WERI-Rb-1 (cell line): ENCODE data around the gene JSRP1.

Experiments
- DNase-seq: peaks from one replicate; pipeline ENCODE4 v3.0.0-alpha.2; 2020
- H3K27ac ChIP-seq: fragments of 250-450 bp; sonication (Bioruptor Pico); 2 replicates; pipeline ENCODE4 v1.5.1; 2020; ENCODE audit warnings: mild to moderate bottlenecking, moderate library complexity
- H3K27me3 ChIP-seq: fragments of 250-450 bp; sonication (Bioruptor Pico); 2 replicates; pipeline ENCODE4 v1.5.1; 2021; ENCODE audit warnings: mild to moderate bottlenecking, low read depth, moderate library complexity; ENCODE audit not compliant: insufficient read depth, severe bottlenecking
- H3K36me3 ChIP-seq: fragments of 250-450 bp; sonication (Bioruptor Pico); 2 replicates; pipeline ENCODE4 v1.5.1; 2020; ENCODE audit warnings: mild to moderate bottlenecking, moderate library complexity
- H3K4me3 ChIP-seq: 2 replicates; pipeline ENCODE4 v1.5.1; 2011; ENCODE audit warnings: low read depth, mild to moderate bottlenecking, control low read depth, low read length
- H3K9me3 ChIP-seq: fragments of 250-450 bp; sonication (Bioruptor Pico); 2 replicates; pipeline ENCODE4 v1.5.1; 2021; ENCODE audit warnings: mild to moderate bottlenecking, moderate library complexity; ENCODE audit not compliant: severe bottlenecking
- TF ChIP-seq, protein P1 (sequence below): IDR thresholded peaks from 2 replicates; pipeline ENCODE4 v1.5.1; 2011; ENCODE audit warnings: low read depth, mild to moderate bottlenecking, control low read depth, inconsistent platforms, low read length

Gene JSRP1

DNA sequence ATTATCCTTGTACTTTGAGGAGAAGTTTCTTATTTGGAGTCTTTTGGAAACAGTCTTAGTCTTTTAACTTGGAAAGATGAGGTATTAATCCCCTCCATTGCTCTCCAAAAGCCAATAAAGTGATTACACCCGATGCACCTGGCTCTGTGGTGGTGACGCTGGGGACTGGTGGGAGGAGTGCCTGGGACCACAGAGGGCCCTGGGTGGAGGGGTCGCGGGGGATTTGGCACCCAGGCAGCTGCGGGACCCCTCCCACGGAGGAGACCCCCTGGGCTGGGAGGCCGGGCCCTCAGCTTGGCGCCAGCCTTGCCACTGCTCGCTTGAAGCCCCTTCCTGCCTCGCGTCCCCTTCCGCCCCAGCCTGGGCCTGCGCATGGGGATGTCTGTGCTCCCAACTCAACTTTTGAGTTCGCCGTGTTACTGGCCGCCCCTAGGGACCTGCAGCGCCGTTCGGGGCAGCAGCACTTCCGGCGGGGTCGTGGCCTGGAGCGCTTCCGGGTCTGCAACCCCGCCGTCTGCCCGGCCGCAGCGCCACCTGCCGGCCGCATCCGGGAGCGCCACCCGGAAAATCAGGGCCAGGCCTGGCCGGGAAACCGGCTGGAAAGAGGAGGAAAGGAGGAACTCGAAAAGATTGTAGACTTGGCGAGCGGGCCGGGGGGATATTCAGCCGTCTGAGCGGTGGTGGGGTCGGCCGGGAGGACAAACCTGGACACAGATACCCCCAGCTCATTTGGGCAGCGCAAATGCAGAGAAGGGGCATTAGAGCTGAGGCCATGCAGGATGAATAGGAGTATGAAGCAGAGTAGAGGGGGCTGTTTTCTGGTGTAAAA, 17.4 kb upstream of the JSRP1 start:
- no peaks in the 10 kb centered on the region for H3K27me3 ChIP-seq
- TF ChIP-seq, protein P1, sequence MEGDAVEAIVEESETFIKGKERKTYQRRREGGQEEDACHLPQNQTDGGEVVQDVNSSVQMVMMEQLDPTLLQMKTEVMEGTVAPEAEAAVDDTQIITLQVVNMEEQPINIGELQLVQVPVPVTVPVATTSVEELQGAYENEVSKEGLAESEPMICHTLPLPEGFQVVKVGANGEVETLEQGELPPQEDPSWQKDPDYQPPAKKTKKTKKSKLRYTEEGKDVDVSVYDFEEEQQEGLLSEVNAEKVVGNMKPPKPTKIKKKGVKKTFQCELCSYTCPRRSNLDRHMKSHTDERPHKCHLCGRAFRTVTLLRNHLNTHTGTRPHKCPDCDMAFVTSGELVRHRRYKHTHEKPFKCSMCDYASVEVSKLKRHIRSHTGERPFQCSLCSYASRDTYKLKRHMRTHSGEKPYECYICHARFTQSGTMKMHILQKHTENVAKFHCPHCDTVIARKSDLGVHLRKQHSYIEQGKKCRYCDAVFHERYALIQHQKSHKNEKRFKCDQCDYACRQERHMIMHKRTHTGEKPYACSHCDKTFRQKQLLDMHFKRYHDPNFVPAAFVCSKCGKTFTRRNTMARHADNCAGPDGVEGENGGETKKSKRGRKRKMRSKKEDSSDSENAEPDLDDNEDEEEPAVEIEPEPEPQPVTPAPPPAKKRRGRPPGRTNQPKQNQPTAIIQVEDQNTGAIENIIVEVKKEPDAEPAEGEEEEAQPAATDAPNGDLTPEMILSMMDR = peak; percentile 89
- DNase-seq = peak; percentile 89
- peaks cover 37% of the 10 kb centered on the region for H3K36me3 ChIP-seq
- H3K4me3 ChIP-seq = peak overlapping the region; percentile 21
- H3K27ac ChIP-seq = peak overlapping the region; percentile 46
- H3K9me3 ChIP-seq = no peaks in the 10 kb centered on the region

DNA sequence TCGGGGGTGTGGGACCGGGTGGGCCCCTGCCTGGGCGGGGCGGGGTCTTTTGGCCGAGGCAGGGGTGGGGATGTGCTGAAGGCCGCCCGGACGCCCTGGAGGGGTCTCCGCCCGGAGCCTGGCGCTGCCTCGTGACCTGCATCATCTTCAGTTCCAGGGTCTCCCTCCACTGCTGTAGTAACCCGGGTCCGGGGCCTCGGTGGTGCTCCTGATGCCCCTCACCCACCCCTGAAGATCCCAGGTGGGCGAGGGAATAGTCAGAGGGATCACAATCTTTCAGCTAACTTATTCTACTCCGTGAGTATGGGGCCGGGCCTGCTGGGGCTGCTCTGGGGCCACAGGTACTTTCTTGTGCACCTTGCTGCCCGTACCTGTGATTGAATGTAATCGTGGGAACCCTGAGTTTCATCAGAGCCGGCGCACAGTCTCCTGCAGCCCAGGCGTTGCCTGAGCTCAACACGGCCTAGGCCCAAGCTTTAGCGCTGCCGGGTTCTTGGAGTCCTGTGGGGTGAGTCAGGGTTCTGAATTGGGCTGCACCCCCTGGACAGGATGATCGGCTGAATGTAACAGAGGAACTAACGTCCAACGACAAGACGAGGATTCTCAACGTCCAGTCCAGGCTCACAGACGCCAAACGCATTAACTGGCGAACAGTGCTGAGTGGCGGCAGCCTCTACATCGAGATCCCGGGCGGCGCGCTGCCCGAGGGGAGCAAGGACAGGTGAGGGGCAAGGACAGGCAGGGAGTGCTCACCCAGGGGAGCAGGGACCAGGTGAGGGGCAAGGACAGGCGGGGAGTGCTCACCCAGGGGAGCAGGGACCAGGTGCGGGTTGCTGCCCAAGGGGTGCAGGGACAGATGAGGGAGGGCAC, 15.3 kb upstream of the JSRP1 start:
- H3K4me3 ChIP-seq = peak overlapping the region; percentile 84
- peaks cover 37% of the 10 kb centered on the region for H3K36me3 ChIP-seq
- no peak for DNase-seq
- peak overlapping the region; percentile 88 for H3K27ac ChIP-seq
- no peaks in the 10 kb centered on the region for H3K9me3 ChIP-seq
- TF ChIP-seq, protein P1 = no peak
- no peaks in the 10 kb centered on the region for H3K27me3 ChIP-seq

DNA sequence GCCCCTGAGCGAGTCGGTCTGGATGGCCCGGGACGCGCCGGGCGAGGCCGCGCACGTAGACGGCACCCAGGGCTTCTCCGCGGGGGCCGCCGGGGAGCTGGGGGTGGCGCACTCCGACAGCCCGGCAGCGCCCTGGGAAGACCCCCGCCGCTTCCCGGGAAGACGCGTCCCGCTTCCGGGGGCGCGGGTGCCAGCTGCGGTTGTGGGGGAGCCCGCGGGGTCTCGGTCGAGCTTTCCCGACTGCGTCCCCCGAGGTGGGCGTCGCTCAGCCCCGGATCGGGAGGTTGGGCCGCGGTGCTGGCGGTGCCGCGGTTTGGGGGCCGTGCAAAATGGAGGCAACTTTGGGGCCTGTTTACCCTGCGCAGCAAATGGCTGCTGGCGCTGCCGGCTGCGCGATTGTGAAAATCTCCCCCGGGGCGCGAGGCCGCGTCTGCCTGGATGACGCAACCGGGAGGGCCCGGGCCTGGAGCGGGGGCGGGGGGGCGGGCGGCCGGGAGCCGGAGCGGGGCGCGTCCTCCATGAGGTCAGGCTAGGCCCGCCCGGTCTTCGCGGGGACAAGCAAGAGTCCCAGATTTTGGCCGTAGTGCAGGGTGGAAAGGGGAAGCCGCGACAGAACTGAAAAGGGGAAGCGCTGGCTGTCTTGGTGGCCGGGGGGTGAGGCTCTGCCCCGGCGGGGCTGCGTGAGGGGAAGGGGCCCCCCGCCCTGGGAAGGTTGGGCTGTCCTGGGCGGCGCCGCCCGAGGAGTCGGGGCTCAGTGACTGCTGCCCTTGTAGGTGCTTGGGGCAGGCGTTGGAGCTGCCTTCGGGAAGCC, 14.4 kb upstream of the JSRP1 start:
- Histone ChIP-seq H3K27me3 (no peaks in the 10 kb centered on the region), H3K27ac (peak overlapping the region; percentile 88), H3K36me3 (peaks cover 37% of the 10 kb centered on the region), H3K4me3 (peak overlapping the region; percentile 84), H3K9me3 (no peaks in the 10 kb centered on the region)
- DNase-seq = peak; percentile 51
- TF ChIP-seq, protein P1 = no peak

DNA sequence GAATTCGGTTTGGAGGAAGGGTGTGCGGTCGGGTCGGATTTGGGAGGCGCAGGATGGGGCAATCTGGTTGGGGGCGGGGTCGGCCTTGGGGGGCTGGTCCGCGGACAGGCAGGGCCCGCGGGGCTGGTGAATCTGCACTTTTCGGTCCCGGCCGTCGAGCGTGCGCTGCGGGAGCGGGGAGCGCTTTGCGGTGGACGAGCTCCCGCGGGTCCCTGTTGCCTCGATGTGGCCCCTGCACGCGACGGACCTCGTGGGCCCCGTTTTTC, 13.9 kb upstream of the JSRP1 start:
- no peak for DNase-seq
- Histone ChIP-seq H3K4me3 (peak overlapping the region; percentile 84), H3K27me3 (no peaks in the 10 kb centered on the region), H3K9me3 (no peaks in the 10 kb centered on the region), H3K27ac (peak overlapping the region; percentile 88), H3K36me3 (peaks cover 37% of the 10 kb centered on the region)
- TF ChIP-seq, protein P1 = no peak

DNA sequence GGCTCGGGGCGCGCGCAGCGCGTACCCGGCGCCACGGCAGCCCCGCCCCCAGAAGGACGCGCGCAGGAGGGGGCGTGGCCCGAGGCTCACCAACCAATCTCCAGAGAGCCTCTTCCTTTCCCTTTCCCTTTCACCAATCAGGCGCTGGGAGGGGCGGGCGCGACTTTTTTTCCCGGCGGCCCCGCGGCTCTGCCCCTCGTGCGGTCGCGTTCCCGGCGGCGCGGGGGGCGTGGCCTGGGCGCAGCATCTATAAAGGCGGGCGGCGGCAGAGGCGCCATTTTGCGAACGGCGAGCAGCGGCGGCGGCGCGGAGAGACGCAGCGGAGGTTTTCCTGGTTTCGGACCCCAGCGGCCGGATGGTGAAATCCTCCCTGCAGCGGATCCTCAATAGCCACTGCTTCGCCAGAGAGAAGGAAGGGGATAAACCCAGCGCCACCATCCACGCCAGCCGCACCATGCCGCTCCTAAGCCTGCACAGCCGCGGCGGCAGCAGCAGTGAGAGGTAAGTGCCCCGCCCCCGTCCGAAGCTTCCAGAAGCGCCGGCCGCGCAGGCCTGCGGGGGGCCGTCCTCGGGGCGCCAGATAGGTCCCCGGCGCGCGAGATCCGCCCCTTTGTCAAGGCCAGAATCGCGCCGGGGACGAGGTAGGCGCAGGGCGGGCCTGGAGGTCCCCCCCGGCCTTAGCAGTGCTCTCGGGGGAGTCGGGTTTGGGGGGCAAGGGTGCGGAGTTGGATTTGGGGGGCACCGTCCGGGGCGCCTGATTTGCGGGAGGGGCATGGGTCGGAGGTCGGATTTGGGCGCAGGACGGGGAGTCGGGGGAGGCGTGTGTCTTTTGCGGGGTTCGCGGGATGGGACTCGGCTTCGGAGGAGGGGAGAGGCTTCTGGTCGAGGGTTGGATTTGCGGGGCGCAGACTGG, 13.3 kb upstream of the JSRP1 start:
- TF ChIP-seq, protein P1 = 0 out of 2 replicates have a peak, but pooled peaks have one; percentile 12
- Histone ChIP-seq H3K9me3 (no peaks in the 10 kb centered on the region), H3K4me3 (peak overlapping the region; percentile 84), H3K27ac (peak overlapping the region; percentile 88), H3K36me3 (peaks cover 37% of the 10 kb centered on the region), H3K27me3 (no peaks in the 10 kb centered on the region)
- DNase-seq = peak; percentile 98
